Activated CD4-positive, CD25-positive, alpha-beta regulatory T cell (primary cell): ENCODE results near the gene REEP5.
"Not testable (repeated sequence)": the region's sequence is repeated elsewhere in the genome, so short reads cannot be mapped to it uniquely, and the experiment has no call there.

ENCODE experiments used
- DNase-seq, 4 experiments: peaks; one replicate each; lab custom pipeline; 2025; lab: John Stamatoyannopoulos, UW

REEP5 gene

DNA sequence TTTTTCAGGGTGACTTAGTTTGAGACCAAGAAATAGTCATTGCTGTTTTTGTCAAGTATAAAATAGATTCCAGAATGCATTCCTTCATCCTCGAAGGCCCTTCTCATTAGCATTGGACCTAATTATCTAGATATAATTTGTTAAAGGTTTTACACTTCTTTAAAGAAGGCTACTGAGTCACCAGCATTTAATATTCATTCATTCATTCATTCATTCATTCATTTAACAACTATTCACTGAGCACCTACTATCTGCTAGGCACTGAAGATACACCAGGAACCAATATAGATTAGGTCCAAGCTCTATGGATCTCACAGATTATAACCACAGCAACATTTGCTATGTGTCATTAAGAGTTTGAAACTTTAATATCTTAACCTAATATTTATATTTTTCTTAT is 11.1 kb upstream of the REEP5 start:
- no peak for DNase-seq

DNA sequence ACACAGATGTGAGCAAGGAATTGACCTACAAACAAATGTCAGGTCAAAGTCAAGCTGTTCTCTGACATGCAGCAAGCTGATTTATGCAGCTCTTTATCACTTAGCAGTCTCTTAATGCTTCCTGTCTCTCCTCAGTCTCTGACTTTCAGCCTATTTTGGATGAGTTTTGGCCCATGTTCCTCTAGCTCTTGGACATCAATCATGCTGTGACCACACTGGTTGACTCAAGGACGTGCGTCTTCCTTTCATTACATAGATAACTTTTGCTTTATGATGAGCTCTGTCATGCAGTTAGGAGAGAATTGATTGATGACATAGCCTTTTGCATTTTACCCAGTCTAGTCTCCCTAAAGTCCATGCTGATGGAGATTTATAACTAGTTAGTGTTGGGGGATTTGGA is 9.4 kb upstream of the REEP5 start:
- DNase-seq, result no peak

DNA sequence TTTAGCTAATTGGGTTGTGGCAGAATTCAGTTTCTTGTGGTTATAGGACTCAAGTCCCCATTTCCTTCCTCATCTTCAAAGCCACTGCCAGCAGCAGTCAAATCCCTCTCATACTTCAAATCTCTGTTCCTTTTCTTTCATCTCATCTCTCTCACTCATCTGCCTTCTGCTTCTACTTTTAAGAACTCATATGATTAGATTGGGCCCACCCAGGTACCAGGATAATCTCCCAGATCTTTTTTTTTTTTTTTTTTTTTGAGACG is 8.0 kb upstream of the REEP5 start:
- no peak for DNase-seq

DNA sequence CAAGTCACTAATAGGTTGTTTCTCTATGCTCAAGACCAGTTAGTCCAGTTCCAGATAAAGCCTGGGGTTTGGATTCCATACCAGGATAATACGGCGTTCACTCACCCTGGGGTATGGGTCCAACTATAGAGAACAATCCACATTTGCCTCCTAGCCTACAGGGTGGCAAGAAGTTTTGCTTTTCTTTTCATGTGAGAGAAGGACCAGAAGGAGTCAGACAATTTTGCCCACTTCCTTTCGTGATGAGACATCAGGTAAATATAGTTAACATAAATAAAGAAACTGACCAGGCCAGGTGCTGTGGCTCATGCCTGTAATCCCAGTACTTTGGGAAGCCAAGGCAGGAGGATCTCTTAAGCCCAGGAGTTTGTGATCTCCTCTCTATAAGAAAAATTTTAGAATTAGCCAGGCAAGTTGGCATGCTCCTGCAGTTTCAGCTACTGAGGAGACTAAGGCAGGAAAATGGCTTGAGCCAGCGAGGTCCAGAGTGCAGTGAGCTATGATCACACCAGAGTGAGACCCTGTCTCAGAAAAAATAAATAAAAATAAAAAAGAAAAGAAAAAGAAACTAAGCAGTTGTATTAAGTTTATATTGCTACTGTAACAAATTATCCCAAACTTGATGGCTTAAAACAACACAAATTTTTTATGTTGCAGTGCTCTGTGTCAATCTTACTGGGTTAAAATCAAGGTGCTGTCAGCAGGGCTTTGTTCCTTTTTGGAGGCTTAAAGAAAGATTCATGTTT is 7.5 kb upstream of the REEP5 start:
- DNase-seq, result no peak

DNA sequence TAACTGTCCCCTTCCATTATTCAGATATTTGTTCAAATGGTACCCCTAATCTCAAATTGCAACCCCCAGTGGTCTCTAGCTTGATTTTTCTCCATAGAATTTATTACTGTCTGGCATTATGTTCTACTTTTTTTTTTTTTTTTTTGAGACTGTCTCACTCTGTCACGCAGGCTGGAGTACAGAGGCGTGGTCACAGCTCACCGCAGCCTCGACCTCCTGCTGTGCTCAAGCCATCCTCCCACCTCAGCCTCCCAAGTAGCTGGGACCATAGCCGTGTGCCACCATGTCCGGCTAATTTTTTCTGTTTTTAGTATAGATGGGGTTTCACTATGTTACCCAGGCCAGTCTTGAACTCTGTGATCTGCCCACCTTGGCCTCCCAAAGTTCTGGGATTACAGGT is 2.0 kb upstream of the REEP5 start:
- DNase-seq, result no peak

DNA sequence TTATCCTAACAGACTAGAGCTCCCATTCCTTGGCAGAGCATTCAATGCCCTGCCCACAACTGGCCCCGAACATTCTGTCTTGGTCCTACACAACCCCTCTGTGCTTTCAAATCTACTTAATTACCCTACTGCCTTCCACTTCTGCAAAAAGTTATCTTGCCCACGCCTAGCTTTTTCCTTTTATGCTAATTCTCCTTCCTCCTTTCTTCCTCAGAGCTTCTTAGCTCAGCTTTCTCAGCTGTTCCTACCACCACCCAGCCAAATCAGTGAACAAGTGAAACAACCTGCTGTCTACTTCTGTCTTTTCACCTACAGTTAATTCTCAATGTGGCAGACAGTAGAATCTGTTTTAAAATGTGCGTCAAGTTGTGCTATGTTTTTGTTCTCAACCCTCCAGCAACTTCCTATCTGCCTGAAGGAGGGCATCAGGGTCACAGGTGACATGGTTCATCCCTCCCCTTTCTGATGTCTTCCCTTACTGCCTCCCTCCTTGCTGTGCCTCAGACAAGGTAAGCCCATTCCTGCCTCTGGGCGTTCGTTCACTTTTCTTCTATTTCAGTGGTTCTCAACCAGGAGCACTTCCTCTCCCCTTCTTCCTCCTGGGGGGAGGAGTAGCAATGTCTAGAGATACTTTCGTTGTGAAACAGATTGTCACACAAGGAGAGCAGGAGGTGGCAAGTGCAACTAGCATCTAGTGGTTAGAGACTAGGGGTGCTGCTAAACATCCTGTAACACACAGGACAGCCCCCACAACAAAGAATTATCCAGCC is 1.3 kb upstream of the REEP5 start:
- DNase-seq, result peak in 1 of 4 experiments; percentile 1

DNA sequence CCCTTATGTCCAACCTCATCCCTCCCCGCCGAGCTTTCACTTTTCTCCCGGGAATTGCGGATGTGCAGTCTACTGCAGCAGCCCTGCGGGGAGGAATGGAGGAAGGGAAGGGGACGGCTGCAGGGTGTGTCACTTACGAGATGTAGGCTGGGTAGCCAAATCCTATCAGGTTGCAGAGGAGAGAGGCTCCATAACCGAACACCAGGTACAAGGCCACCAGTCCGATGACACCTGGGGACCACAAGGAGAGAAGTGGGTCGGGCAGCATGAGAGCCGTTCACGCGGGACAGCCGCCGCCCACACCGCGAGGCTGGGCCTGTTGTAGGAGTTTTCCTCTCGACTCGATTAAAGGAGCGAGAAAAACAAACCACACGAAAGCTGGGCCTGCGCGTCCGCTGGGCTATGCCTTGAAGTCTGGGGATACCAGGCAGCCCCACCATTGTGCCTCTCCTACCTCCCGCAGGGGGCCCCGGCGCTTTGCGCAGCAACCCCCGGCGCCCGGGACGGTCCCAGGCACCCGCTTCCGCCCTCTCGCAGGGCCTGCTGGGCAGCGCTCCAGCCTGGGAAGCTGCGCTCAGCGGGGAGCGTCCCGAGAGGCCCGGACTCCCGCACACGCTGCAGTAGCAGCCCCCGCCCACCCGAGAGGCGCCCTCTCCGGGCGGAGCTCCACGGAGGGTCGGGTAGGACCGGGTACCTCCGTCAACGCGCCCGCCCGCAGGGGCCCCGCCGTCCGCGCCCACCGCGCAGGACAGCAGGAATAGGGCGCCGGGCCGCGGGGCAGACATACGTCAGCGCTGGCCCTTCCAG is 798 bp downstream of the REEP5 start:
- peak in 3 of 4 experiments; percentile 25 to 37 (median 32) for DNase-seq

DNA sequence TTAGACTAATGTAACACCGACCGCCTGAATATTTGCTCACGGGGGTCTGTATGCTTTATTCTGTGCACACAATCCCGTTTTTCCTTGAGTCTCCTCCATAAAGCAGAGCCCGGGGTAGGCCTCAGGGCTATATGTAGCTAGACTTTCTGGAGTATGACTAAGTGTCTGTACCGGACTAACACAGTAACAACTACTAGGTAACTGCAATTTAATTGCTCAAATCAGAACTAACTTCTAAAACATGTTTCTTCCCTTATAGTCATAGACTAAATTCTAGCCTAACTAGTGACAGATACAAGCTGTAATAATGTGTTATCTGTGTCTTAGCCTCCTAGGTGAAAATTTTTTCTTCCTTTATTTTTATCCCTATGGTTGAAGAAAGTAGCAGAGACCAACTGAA is 2.1 kb downstream of the REEP5 start:
- no peak for DNase-seq

DNA sequence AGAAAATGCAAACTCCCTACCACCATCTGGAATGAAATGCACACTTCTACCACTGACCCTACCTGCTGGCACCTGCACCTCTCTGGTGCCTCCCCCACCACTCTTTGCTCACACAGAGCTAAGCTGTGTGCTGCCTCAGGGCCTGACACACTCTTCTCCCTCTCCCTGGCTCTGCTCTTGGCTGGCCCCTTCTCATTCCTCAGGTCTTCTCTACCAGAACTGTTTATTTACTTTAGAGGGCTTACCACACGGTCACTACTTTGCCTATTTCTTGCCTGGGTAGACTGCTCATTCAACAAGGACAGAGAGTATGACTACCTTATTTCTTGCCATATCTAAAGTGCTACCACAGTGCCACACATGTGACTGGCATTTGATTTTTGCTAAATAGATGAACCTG is 3.3 kb downstream of the REEP5 start:
- no peak for DNase-seq

DNA sequence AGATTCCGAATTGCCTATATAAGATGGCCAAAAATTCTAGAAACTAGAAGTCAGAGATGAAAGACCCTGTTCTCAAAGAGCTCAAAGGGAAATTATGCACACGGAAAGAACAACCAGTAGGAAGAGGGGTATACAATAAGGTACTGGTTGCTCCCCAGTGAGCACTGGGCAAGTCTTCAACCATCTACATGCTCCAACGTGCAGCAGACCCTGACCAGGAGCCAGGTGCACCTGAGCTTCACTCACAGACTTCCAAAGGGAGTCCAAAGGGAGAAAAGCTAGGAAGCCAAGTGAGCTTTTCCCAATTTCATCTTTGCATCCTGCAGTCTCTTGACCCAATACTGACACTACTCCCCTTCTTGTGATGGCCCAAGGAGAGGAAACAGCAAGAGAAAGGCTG is 3.9 kb downstream of the REEP5 start:
- no peak for DNase-seq

DNA sequence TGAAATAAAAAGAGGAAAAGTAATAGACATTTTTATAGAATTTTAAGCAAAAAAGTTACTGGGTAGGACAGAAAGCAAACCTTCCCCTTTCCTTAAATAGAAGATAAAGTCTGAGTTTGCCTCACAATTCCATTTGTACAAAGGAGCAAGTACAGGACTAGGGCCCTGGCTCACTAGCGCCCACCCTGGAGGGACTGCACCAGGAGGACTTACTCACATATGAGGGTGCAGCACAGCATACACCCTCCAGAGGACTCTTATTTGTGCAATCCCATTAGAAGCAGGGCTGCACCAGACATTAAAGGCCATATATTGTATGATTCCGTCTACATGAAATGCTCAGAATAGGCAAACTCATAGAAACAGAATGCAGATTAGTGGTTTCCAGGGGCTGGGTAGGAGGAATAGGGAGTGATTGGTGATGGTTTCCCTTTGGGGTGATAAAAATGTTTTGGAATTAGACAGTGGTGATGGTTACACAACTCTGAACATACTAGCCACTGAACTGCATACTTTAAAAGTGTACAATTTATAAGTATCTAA is 4.5 kb downstream of the REEP5 start:
- DNase-seq, result no peak

DNA sequence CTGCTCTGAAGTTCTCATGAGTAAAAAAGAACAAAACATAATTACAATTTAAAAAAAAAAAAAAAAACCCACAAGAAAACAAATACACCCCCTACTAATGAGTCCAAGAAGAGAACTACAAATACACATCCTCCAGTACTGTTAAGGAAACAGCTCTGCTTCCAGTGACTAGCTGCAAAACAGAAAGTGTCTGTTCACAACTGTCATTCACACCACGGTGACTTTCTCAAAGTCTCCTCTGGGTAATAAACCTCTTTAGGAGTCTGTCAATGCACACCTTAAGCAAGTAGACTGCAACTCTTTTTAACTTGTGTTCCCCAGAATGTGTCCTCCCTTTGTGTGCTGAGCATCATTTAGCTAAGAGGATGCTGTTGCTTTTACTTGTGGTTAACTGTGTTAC is 6.2 kb downstream of the REEP5 start:
- no peak for DNase-seq

DNA sequence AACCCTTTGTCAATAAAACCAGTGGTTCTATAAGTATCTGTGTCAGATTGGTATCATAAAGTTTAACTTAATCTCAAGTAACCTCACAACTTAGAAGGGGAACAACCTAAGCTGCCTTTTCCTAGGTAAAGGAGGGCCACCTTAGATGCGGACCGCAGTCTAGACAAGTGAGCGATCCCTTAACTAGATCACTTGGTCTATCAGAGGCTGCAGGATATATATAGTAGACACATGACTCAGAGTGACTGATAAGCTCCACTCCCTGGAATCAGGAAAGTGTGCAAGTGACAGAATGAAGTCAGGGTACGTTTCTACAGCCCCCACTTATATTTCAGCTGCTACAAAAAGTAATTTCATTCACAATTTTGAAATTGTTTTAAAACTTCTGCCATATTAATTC is 7.4 kb downstream of the REEP5 start:
- no peak for DNase-seq

DNA sequence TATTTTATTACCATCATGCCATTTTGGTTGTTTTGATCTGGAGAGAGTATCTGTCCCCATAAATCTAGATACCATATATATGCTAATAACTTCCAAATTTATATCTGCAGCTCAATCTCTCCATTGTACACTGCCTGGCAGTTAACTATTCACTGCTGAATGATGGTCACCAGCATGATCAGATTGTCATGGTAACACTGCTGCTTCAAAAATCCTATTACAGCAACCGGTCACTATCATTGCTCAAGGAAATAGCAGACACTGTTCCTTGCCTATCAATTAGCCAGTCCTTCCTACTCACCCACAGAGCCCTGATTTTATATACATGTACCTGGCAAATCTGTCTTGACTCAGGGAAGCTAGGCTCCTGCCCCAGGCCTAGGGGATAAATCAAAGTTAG is 11.5 kb downstream of the REEP5 start:
- DNase-seq, result no peak

DNA sequence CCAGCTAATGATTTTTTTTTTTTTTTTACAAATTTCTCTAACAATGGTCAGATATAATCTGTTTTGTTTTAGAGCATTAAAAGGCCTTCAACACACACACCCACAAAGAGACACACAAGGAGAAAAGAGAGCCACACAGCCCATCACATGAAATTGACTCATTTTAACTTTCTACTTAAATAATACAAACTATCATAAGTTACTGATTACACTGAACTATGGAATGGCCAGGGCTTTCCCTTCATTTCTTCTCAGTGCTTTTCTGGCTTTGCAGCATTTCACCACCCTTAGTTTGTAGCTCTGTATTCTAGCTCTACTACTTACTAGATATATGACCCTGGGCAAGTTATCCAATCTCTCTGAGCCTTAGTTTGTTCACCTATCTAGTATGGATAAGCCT is 13.2 kb downstream of the REEP5 start:
- no peak for DNase-seq

DNA sequence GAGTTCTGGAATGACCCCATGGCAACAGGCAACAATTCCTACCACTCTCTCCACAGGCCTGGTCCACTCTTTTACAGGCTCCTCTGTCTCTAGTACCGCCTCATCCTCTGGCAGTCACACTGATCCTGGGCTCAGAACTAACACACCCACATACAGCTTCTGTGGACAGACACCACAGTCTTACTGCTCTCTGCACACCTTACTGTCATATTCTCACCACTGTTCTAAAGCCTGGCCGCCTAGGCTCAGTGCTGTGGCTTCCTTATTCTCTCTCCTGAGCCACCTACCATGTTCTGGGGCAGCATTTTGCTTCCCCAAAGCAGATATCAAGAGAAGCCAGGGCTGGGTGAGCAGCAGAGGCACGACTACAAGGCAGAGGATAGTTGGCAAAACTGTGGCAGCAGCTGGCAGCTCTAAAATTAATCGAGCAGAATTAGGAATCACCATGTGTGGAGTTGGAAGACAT is 14.8 kb downstream of the REEP5 start:
- no peak for DNase-seq

DNA sequence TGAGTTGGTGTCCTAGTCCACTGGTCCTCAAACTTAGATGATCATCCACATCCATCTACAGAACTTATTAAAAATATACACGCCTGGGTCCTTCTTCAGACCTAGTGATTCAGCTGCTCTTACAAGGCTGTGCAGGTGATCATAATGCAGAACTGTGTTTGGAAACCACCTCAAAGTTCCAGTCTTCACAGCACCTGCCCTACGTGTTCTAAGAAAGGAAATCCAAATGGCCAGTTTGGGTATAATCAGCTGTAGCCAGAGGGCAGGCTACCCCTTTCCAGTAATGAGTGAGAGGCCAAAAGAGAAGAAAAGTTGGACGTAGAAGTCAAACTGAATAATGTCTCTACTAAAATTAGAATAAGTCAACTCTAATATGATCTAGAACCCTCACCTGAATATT is 15.4 kb downstream of the REEP5 start:
- no peak for DNase-seq

DNA sequence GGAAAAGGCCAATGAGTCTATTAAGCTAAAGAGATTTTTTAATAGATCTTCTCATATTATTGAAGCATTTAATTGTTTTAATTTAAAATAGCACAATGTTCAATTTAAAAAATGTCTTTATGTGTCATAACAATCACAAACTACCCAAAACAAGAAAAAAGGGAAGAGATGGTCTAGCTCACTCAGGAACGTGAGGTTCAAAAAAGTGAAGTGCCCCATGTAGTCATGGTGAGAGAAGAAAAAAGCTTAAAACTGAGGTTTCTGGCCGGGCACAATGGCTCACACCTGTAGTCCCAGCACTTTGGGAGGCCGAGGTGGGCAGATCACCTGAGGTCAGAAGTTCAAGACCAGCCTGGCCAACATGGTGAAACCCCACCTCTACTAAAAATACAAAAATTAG is 17.0 kb downstream of the REEP5 start:
- DNase-seq, result not testable (repeated sequence)

DNA sequence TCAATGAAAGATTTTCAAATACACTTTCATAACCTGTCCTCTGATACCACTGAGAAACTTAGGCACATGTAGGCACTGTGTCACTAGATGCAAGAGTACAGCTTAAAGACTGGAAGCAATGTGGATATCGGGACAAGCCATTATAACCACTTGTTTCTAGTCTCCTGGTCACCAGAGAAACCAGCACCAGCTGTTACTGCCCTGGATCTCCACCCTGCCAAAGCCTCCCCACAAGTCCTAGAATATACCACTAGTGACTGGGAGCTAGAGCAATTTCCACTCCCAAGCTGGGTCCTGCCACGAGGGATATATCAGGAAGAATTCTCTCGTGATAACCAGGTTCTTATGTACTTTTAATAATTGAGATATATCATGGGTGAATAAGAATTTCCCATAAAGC is 19.5 kb downstream of the REEP5 start:
- DNase-seq, result no peak

DNA sequence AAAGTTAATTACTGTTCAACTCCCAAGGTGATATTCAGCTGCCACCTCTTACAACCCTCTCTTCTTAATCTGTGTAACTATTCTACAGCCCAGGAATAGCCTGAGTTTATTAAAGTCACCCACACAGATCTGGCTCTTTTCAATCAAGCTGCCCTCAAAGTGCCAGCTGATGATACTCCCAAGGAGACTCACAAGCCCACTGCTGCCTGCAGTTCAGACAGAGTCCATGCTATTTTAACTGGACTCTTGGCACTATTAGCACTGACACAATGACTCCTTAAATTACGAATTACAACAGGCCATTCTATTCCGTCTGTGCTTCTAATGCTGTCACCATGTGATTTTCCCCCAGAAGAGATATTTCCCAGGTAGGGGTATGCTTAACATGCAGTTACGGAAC is 26.3 kb downstream of the REEP5 start:
- no peak for DNase-seq

DNA sequence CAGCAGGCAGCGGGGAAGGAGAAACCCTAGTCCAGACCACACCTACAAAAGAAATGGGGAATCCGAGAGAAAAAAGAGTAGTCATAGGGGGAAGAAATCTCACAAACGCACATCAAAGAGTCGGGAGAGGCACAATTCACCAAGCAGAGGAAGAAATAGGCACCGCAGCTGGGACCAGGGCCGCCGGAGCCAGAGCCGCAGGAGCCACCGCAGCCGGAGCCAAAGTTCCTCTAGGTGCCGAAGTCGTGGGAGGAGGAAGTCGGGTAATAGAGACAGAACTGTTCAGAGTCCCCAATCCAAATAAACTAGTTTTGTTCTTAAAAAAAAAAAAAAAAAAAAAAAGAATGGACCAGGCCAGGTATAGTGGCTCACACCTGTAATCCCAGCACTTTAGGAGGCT is 29.3 kb downstream of the REEP5 start:
- no peak for DNase-seq

DNA sequence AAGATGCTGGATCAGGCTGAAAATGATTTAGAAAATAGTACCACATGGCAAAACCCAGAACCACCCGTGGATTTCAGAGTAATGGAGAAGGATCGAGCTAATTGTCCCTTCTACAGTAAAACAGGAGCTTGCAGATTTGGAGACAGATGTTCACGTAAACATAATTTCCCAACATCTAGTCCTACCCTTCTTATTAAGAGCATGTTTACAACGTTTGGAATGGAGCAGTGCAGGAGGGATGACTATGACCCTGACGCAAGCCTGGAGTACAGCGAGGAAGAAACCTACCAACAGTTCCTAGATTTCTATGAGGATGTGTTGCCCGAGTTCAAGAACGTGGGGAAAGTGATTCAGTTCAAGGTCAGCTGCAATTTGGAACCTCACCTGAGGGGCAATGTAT is 30.0 kb downstream of the REEP5 start:
- DNase-seq, result not testable (repeated sequence)

DNA sequence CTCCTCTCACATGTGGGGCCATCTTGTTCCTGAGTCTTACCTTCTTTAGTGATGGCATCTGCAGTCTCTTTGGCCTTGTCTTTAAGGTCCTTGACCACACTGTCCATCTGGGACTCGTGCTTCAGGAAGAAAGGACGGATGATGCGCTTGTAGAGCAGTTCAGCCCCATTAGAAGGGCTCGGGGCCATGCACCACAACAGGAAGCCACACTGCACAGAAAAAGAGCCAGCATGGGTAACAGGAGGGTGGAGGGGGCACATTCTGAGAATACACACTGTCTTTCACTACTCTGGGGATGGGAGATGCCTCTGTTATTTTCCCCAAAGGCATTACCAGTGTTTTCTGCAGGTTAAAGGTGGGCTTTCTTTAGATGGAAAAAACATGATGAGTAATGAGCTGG is 35.1 kb downstream of the REEP5 start:
- peak in 2 of 4 experiments; percentile 5 to 10 for DNase-seq
